Measurements from ENCODE around the gene SLC2A6.

Gene SLC2A6

GRCh38 chr9:133514460-133515239 is 35.8 kb upstream of the SLC2A6 start:
- no peak overlapping the region for H3K27ac ChIP-seq
- TF ChIP-seq ZFX (IDR thresholded peaks at IDR 0.05; ENCODE audit: borderline replicate concordance) (no peak), CTCF (IDR thresholded peaks at IDR 0.05) (no peak)

DNA sequence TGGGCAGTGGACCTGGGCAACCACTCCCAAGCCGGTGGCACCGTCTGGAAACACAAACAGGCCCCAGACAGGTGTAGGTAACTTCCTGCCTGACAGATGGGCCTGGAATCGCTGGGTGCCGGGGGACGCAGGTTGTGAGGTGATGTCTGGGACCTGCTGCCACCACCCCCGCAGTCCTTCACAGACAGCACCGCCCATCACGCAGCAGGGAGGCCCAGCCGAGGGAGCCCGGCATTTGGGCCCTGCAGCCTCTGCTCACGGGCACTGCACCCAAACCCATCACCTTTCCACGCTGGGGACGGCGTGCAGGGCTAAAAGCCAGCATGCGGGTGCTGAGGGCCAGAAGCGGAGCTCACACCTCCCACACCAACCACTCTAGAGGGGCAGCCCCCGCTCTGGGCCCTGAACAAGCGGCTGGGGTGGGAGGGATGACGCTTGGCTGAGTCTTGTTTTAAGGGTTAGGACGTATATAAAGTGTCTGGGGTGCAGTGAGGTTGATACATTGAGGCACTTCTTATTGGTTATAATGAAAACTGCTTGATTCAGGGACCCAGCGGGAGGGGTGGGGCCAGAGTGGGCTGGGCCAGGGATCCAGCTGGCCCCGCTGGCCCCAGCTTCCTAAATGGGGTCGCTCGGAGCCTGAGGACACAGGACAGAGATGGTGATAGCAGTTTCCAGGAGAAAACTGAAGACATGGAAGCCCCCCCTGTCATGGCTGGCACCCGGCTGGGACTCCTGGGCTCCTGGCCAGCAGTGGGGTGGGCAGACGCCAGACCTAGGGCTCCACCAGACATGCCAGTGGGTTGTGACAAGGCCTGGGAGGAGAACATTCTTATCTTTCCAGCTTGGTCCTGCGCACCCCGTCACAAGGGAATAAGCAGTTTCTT is 34.6 kb upstream of the SLC2A6 start:
- TF ChIP-seq ZFX (IDR thresholded peaks at IDR 0.05; ENCODE audit: borderline replicate concordance) (no peak), CTCF (IDR thresholded peaks at IDR 0.05) (no peak)

GRCh38 chr9:133512253-133513213 is 33.6 kb upstream of the SLC2A6 start:
- no peak overlapping the region for H3K27ac ChIP-seq
- TF ChIP-seq CTCF (IDR thresholded peaks at IDR 0.05) (no peak), ZFX (IDR thresholded peaks at IDR 0.05; ENCODE audit: borderline replicate concordance) (no peak)

More for the DNA sequence above, 34.6 kb upstream of the SLC2A6 start:
- no peak overlapping the region for H3K27ac ChIP-seq

GRCh38 chr9:133511607-133512006 is 32.7 kb upstream of the SLC2A6 start:
- TF ChIP-seq CTCF (IDR thresholded peaks at IDR 0.05) (no peak), ZFX (IDR thresholded peaks at IDR 0.05; ENCODE audit: borderline replicate concordance) (no peak)
- no peak overlapping the region for H3K27ac ChIP-seq

GRCh38 chr9:133510926-133511505 is 32.1 kb upstream of the SLC2A6 start:
- TF ChIP-seq ZFX (IDR thresholded peaks at IDR 0.05; ENCODE audit: borderline replicate concordance) (no peak), CTCF (IDR thresholded peaks at IDR 0.05) (no peak)
- H3K27ac ChIP-seq = no peak overlapping the region

- H3K27ac ChIP-seq = no peak overlapping the region
- no peak for TF ChIP-seq CTCF (IDR thresholded peaks at IDR 0.05)
- no peak for TF ChIP-seq ZFX (IDR thresholded peaks at IDR 0.05; ENCODE audit: borderline replicate concordance)
Measured at GRCh38 chr9:133509179-133510083, 30.5 kb upstream of the SLC2A6 start.
